CD4-positive, alpha-beta T cell treated with Interleukin-2 at 100 ng/mL for 4 hours (primary cell): ENCODE results near the gene FAM168B.

ENCODE experiments used
- DNase-seq: peaks from one replicate; pipeline ENCODE4 v3.0.0-alpha.2; 2020; ENCODE audit warnings: low spot score

FAM168B gene

DNA sequence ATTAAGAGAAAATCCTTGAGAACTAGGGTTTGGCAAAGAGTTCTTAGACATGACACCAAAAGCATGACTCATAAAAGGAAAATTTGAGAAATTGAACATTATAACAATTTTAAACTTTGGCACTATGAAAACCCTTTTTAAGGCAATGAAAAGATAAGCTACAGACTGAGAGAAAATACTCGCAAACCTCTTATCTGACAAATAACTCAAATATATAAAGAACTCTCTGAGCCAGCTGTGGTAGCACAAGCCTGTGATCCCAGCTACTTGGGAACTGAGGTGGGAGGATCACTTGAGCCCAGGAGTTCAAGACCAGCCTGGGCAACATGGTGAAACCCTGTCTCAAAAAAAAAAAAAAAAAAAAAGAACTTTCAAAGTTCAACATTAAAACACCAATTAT is 70.5 kb downstream of the FAM168B start:
- DNase-seq, result no peak

DNA sequence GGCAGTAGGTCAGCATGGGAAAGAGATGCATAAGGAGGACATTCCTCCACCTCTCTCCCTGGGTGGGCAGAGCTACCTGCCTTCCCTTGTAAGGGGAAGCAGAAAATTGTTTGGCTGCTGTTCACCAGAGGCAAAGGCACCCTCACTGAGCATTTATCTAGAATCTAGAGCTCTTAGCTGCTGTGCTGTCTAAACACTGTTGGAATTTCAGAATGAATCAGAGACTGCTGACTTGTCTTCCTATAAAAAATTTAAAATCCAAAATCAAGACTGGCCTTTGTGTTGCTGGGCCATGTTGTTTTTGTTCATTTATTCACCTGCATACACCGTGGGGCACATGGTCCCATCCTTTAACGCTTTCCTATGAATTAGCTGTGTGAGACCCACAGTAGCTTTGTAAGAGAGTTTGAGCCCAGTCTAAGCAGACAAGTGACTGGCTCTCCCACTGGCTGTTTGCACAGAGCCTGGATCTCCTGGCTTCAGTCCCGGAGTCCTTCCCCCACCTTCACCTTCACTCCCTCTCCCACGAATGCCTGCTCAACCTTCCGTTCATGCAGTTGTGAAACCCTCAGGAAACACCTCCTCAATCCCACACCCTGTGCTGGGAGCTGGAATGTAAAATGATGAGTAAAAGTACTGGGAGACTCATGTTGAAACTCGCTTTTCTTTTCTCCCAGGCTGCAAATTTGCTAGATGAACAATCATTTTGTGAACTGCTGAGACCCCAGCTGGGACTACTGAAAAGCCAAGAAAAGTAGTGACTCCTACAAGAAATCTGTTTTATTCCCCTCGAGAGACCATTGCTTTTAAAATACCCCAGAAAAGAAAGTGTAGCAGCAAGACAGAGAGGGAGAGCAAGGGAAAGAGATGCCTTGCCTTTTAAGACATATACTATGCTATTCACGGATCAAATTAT is 76.2 kb downstream of the FAM168B start:
- DNase-seq, result no peak

DNA sequence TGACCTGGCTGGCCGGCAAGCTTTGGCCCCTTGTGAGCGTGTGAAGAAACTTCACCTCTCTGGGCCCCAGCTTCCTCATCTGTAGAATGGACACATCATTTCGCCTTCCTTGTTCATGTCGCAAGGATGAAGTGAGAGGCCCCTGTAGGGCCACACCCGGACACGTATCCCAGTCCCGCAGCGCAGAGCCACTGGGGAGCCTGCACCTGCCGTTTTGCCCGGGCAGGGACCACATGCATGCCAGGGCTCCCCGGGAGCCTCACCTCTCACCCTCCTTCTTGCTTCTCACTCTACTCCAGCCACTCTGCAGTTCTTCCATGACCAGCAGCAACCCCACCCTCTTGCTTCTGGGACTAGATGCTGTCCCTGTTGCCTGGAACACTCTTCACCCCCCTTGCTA is 77.5 kb downstream of the FAM168B start:
- no peak for DNase-seq

DNA sequence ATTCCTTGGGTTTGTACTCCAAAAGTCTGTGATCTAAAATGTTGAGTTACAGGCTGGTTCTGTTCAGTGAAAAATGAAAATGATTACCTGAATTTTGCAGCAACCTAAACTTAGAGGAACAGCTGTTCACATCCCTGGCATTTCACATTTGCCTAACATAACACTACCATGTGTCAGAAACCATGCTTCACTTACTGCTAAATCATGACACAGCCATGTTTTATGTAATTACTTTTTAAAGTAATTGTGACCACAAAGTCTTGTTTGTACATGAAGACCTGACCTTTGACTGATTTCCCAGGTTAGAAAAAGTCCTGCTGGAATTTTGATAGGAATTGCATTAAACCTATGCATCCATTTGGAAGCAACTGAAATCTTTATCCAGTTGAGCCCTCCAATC is 79.1 kb downstream of the FAM168B start:
- no peak for DNase-seq

DNA sequence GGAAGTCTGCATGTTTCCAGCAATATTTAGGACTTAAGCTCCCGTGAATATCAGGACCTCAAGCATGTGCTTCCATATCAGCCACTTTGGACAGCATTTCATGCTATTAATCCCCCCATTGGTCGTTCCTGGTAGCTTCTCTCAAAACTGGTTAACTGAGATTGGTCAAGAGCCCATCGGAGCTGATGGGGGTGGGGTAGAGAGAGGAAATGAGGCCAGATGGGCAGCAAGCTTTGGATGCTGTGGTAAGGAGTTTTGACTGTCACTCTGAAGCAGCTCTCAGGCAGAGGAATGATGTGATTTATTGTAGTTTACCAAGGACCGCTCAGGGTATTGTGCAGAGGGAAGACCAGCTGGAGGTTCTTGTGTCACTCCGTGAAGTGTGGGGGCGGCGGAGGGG is 81.8 kb downstream of the FAM168B start:
- no peak for DNase-seq

DNA sequence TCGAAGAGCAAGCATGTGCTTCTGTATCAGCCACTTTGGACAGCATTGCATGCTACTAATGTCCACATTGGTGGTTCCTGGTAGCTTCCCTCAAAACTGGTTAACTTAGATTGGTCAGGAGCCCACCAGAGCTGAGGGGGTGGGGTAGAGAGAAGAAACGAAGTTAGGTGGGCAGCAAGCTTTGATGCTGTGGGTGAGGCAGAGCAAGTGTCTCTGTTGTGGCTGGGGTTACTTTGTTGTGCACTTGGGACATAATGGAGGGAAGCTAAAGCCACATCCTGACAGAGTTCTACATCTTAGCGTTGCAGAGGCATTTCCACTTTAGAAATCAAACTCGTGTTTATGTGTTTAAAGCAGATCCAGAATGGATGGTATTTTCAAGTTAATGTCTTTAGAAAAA is 82.7 kb downstream of the FAM168B start:
- DNase-seq, result no peak

DNA sequence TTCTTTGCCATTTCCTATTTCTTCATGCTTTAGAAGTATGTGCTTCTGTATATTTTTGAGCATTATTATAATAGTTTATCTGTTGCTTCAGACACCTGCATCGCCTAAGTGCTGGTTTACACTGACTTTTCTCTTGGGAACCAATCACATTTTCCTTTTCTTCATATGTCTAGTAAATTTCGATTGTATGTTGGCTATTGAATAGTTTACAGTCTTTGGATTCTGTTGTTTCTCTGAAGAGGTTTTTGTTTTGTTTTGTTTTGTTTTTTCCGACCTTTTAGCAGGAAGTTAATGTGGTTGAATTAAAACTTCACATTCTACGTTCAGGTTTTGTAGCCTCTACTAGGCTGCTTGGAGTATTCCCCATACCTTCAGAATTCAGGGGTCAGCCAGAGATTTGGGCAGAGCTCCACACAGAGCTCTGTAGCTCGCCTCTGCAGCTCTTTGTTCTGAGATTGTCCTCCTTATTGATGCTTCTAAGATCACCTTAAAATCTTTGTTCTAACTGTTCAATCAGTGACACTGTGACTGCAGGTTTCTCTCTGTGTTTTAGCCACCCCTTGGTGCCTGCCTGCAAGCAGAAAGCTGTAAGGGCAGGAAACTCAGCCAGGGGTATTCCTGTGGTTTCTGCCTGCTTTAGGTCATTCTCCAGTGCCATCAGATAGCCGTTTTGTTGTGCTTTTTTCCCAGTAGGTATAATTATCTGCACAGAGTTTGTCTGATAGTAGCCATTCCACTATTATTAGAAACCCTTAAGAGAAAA is 83.4 kb downstream of the FAM168B start:
- DNase-seq, result no peak

DNA sequence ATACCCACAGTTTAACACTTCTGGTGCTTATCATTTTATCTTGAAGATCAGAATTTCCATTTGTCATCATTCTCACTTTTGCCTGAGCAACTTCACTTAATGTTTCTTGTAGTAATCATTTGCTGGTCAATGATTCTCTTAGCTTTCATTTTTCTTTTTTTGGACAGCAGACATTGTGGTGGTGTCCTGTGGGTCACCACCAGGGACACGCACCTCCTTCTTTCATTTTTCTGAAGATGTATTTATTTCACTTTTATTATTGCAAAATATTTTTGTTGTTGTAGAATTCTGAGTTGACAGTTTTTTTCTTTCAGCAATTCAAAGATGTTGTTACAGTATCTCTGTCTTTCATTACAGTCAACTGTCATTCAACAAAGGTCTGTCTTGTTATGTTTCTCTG is 84.3 kb downstream of the FAM168B start:
- DNase-seq, result no peak

DNA sequence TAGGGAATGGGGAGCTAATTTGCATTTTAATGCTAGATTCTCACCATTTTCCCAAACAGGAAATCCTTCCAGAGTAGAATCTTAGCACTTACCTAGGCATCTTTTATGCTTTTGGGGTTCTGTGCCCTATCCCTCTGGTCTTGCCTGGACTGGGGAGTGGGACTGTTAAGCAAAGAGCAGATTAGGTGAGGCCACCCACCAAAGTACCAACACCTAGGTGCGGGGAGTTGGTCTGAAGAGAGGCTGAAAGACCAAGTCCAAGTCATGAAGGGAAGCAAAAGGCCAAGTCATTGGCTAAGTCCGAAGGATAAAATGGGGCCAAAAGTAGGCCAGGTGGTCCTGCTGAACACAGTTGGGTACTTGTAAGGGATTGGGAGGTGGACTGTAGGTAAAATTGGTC is 86.7 kb downstream of the FAM168B start:
- no peak for DNase-seq

DNA sequence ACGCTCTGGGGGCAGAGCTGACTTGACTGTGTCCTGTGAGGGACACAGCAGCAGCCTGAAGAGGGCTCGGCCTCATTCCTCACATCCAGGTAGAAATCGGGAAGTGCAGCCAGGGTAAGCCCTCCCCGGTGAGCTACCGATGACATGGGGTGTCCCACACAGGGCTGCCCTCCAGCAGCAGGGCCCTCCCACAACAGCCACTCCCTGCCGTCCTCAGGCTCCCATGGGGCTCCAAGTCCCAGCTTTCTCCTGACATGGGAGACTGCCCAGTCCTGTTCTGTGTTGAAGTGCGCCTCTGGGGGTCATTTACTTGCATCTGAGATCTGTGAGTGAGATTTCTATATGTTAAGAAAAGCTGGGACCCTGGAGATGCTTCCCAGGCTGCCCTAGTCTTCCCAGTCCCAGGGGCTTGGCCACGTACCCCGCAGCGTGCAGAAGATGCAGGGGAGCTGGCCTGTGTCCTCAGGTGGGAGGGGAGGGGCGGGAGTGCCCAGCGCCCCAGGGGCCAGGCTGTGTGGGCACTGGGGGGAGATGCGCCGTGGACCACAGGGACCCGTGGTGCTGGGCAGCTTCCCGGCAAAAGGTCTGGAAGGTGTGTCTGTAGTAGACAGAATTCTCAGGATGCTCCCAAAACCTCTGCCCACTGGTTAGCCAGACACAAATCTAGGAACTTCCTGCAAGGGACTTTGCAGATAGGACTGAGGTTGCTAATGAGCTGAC is 87.9 kb downstream of the FAM168B start:
- DNase-seq, result no peak

DNA sequence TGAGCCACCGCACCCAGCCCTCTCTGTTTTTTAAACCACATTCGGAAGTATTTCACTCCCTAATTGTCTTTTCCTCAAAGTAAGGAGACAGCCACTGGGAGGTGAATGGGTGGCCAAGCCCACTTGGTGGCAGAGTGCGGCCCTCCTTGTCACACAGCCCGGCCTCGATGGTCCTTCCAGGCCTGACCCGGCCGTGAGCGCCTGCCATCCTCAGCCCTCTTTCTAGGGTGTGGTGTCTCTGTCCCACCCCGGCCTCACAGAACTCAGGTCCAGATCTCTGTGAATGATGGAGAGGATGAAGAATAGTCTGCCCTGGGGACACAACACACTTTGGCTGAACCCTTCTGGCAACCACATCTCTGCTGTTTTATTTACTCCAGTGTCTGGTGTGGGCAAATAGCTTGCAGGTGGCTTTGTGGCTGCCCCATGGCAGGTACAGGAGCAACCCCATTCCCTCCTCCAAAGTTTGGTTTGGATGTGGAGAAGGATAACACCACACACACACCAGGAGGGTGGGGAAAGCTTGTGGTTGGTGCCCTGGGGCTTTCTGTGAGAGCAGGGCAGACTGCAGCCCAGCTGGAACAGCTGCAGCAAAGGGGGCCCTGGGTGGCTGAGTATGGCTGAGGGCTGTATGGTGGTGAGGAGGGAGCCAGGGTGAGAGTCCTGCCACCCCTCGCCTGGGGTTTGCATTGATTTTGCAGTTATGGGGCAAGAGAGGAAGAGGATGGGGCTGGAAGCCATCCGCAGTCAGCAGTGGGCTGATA is 88.6 kb downstream of the FAM168B start:
- DNase-seq, result no peak

DNA sequence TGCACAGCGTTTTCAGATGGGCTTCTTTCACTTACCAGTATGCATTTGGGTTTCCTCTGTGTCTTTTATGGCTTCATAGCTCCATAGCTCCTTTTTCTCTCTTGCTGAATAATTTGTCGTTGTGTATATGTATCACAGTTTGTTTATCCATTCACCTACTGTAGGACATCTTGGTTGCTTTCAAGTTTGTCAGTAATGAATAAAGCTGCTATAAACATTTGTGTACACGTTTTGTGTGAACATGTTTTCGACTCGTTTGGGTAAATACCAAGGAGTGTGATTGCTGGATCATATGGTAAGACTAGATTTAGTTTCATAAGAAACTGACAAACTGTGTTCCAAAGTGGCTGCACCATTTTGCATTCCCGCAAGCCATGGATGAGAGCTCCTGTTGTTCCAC is 94.7 kb downstream of the FAM168B start:
- DNase-seq, result no peak
